ENCODE measurements around the gene ARHGAP26.

The ARHGAP26 gene

DNA sequence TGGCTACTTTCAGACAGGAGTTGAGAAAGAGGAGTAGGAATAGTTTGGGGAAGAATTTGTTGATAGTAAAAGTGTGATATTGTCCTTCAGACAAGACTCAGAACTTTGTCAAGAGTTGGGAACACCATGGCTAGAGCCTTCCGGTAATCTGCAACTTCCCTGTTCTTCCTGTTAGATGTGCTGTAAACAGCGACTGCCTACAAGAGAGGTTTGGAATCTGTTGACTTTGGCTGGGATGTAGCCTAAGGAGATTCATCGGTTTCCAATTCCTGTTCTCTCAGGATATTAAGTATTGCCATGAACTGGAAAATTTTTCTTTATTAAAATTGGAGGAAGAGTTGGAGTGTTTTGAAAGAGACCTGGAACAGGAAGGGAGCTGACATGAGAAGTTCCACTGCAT is 43.9 kb downstream of the ARHGAP26 start:
- Histone ChIP-seq H3K27ac (ENCODE audit: low read depth, low read length) (no peak overlapping the region), H3K4me2 (ENCODE audit: low read length) (no peak overlapping the region), H3K9me3 (ENCODE audit: control insufficient read depth, insufficient read depth, low read length) (no peaks in the 10 kb centered on the region), H3K27me3 (ENCODE audit: control insufficient read depth, low read length) (0 out of 2 replicates have a peak, but pooled peaks cover 2% of the 10 kb centered on the region), H3K36me3 (ENCODE audit: control insufficient read depth, low read length) (no peaks in the 10 kb centered on the region), H4K20me1 (ENCODE audit: control insufficient read depth, insufficient read depth, low read depth, low read length) (no peaks in the 10 kb centered on the region), H3F3A (ENCODE audit: control insufficient read depth, insufficient read depth) (no peaks in the 10 kb centered on the region), H3K79me2 (ENCODE audit: control insufficient read depth, low read length) (no peaks in the 10 kb centered on the region), H3K4me3 (ENCODE audit: low read length) (no peak overlapping the region), H3K9me2 (replicated peaks; ENCODE audit: control insufficient read depth, low read length) (no peaks in the 10 kb centered on the region), H3K4me1 (ENCODE audit: control insufficient read depth, low read length) (no peaks in the 10 kb centered on the region)
- no peak for TF ChIP-seq EZH2phosphoT487 (IDR thresholded peaks at IDR 0.05; ENCODE audit: borderline replicate concordance, low read length)
- TF ChIP-seq, protein P1, sequence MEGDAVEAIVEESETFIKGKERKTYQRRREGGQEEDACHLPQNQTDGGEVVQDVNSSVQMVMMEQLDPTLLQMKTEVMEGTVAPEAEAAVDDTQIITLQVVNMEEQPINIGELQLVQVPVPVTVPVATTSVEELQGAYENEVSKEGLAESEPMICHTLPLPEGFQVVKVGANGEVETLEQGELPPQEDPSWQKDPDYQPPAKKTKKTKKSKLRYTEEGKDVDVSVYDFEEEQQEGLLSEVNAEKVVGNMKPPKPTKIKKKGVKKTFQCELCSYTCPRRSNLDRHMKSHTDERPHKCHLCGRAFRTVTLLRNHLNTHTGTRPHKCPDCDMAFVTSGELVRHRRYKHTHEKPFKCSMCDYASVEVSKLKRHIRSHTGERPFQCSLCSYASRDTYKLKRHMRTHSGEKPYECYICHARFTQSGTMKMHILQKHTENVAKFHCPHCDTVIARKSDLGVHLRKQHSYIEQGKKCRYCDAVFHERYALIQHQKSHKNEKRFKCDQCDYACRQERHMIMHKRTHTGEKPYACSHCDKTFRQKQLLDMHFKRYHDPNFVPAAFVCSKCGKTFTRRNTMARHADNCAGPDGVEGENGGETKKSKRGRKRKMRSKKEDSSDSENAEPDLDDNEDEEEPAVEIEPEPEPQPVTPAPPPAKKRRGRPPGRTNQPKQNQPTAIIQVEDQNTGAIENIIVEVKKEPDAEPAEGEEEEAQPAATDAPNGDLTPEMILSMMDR (IDR thresholded peaks at IDR 0.05; ENCODE audit: low read depth, low read length, poor library complexity, severe bottlenecking) = no peak

DNA sequence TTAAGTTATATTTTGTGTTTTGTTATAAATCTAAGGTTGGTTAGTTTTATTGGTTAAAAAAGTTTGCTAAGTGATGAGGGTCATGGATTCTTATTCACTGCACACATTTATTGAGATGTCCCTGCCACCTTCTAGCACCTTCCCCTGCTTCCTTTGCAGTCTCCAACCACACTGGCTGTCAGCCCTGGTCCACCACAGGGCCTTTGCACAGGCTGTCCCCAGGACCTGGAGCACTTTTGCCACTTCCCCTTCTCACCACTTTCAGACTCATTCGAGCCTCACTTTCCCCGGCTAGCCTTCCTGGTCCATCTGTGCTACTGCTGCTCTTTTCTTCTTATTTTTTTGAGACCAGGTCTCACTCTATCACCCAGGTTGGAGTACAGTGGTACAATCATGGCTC is 45.3 kb downstream of the ARHGAP26 start:
- Histone ChIP-seq H3K4me3 (ENCODE audit: low read length) (no peak overlapping the region), H3K79me2 (ENCODE audit: control insufficient read depth, low read length) (no peaks in the 10 kb centered on the region), H3K9me3 (ENCODE audit: control insufficient read depth, insufficient read depth, low read length) (no peaks in the 10 kb centered on the region), H3K4me1 (ENCODE audit: control insufficient read depth, low read length) (no peaks in the 10 kb centered on the region), H4K20me1 (ENCODE audit: control insufficient read depth, insufficient read depth, low read depth, low read length) (no peaks in the 10 kb centered on the region), H3F3A (ENCODE audit: control insufficient read depth, insufficient read depth) (no peaks in the 10 kb centered on the region), H3K36me3 (ENCODE audit: control insufficient read depth, low read length) (no peaks in the 10 kb centered on the region), H3K4me2 (ENCODE audit: low read length) (no peak overlapping the region), H3K9me2 (replicated peaks; ENCODE audit: control insufficient read depth, low read length) (no peaks in the 10 kb centered on the region), H3K27ac (ENCODE audit: low read depth, low read length) (no peak overlapping the region), H3K27me3 (ENCODE audit: control insufficient read depth, low read length) (0 out of 2 replicates have a peak, but pooled peaks cover 2% of the 10 kb centered on the region)
- TF ChIP-seq, protein P1 (IDR thresholded peaks at IDR 0.05; ENCODE audit: low read depth, low read length, poor library complexity, severe bottlenecking) = no peak
- no peak for TF ChIP-seq EZH2phosphoT487 (IDR thresholded peaks at IDR 0.05; ENCODE audit: borderline replicate concordance, low read length)

DNA sequence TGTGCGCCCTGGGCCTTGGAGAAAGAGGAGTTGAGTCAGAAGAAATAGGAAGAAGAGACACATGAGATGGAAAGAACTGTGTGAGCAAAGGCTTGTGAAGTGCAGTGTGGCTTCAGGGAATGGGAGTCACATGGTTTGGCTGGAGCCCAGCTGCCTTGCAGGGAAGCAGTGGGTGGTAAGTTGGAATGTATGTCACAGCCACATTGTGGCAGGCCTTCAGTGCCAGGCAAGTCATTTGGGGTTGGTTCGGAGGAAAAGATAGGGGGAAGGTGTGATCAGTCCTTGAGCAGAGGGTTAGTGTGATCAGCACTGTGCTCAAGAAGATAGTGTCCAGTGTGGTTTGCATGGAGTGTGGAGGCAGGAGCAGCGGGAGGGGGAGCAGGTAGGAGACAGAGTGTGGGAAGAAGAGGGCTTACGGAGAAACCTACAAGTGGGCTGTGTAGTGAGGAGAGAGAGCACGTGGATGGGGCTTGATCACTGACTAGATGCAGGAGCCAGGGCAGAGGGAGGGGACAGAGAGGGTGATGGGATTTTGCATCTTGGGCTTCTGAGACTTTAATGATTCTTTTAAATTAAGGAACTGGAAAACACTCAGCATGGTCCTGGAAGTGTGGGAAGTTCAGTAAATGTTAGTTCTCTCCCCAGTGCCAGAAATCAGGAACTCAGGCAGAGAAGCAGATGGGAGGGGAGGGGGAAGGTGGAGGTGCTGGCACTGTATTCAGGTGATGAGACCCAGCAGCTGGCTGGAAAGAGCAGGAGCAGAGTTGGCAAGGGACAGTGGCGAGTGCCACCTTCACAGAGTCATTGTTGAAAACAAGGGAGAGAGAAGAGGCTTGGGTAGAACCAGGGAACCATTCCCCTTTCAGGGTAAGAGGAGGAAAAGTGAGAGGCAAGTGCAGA is 46.6 kb downstream of the ARHGAP26 start:
- no peaks in the 10 kb centered on the region for H3K27me3 ChIP-seq (ENCODE audit: control insufficient read depth, low read length)
- TF ChIP-seq EZH2phosphoT487 (IDR thresholded peaks at IDR 0.05; ENCODE audit: borderline replicate concordance, low read length) = no peak
- TF ChIP-seq, protein P1 (IDR thresholded peaks at IDR 0.05; ENCODE audit: low read depth, low read length, poor library complexity, severe bottlenecking) = no peak
- no peaks in the 10 kb centered on the region for H3K4me1 ChIP-seq (ENCODE audit: control insufficient read depth, low read length)
- no peaks in the 10 kb centered on the region for H3K79me2 ChIP-seq (ENCODE audit: control insufficient read depth, low read length)
- H4K20me1 ChIP-seq (ENCODE audit: control insufficient read depth, insufficient read depth, low read depth, low read length) = no peaks in the 10 kb centered on the region
- H3F3A ChIP-seq (ENCODE audit: control insufficient read depth, insufficient read depth) = no peaks in the 10 kb centered on the region
- H3K9me3 ChIP-seq (ENCODE audit: control insufficient read depth, insufficient read depth, low read length) = no peaks in the 10 kb centered on the region
- H3K4me3 ChIP-seq (ENCODE audit: low read length) = no peak overlapping the region
- H3K36me3 ChIP-seq (ENCODE audit: control insufficient read depth, low read length) = no peaks in the 10 kb centered on the region
- H3K9me2 ChIP-seq (replicated peaks; ENCODE audit: control insufficient read depth, low read length) = no peaks in the 10 kb centered on the region
- no peak overlapping the region for H3K27ac ChIP-seq (ENCODE audit: low read depth, low read length)
- H3K4me2 ChIP-seq (ENCODE audit: low read length) = no peak overlapping the region

Data from DOHH2 (cell line).